NCI-H446 (cell line): ENCODE data around the gene IMPG2.

Source experiments
- DNase-seq, 2 experiments: peaks; one replicate each; lab custom pipeline; 2025; lab: John Stamatoyannopoulos, UW

Gene IMPG2

DNA sequence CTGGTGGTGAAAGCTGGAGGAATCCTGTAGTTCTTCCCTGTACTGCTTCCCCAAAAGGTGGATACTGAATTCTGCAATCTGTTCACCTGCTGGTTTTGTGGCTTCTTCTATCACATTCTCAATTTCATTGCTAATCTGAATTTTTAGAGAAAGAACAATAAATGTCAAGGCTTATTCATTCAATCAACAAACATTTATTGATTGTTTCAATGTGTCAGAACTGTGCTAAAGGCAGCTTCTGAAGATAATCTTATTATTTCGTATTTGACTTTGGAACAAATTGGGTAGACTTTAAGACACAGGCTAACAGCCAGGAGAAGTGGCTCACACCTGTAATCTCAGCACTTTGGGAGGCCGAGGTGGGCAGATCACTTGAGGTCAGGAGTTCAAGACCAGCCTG is 46.8 kb downstream of the IMPG2 start:
- no peak for DNase-seq

DNA sequence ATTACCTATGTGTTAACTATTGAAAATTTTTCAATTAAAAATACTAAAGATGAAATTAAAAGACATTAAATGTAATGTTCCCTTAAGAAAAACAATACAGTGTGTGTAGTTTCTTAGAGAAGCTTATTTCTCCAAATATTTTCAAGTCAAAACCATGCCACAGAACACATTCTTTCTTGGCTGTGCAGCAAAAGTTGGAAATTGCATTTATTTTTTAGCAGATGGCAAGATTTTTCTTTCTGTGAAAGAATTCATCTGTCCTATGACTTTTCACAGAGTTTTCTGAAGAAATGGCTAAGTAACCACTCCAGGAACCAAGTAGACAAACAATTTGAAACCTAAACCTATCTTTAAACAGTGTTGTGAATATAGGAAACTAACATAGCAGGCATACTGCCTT is 47.2 kb downstream of the IMPG2 start:
- DNase-seq: no peak

DNA sequence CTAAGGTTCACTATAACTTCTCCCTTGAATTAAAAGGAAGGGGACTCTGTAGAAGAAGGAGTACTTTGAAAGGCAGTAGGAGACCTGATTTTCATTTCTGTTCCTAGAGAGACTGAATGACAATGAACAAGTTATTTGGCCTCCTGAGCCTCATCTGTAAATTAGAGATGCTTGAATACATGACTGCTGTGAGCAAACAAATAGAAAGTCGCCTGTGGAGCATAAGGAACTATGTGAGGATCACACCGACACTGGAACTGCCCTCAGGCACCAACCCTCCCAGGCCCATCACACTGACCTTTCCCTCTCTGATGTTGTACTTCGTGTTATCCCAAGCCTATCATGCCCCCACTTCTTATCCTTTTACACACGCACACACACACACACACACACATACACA is 48.6 kb downstream of the IMPG2 start:
- no peak for DNase-seq

DNA sequence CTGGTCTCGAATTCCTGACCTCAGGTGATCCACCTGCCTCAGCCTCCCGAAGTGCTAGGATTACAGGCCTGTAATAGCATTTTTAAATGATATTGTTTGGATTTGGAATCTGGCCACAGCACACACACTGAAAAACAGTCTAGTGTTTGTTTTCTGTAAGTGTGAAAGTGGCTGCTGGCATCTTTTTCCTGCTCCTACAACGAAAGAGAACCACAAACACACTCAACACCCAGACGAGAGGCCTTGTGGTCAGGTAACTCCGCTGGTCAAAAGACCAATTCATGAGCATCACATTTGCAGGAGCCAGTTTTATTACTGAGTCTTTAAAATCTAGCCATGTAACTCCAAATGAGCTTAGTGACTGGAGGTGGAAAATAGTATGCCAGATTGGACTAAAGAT is 50.2 kb downstream of the IMPG2 start:
- DNase-seq: no peak

DNA sequence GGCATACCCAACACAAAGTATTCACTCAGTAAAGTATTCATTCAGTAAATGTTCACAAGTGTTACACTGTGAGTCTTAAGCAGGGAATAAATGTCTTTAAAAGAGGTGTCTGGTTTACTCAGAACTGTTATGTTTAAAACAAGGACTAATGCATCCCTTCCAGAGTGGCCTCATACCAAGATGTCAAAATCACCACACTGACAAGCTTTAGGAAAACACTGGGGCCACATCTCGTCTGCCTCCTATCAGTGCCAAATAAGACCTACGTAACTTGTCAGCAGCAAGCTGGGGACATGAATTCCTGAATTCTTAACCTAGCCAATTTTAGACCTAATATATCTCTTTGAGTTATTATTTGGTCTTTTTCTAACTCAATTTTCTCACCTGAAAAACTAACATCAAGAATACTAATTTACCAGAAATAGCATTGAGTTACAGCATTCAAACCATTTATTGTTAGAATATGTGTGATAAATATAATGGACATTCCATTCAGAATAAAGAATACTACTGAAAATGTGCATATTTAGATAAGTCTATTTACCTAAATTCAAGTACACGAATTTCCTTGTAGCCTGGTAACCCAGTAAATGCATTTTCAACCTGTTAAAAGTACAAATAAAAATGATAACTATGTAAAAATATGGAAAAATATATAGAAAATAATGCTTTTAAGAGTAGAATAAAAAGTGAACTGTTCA is 51.3 kb downstream of the IMPG2 start:
- DNase-seq: no peak

DNA sequence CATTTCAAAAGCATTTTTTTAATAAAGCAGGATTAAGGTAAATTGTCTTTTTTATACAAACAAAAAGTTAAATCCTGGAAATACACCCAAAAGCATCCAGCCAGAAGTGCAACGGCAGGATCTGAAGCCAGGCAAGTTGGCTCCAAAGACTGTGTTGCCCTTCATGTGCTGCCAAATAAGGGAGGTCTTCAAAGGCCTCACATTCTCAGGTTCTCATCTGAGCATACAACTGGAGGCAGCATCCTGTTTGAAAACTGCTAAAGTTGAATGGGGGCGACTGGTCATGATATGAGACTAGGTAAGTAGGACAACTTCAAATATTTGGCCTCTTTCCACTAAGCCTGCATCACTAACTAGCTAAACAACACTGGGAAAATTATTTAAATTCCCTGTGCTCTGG is 52.2 kb downstream of the IMPG2 start:
- no peak for DNase-seq

DNA sequence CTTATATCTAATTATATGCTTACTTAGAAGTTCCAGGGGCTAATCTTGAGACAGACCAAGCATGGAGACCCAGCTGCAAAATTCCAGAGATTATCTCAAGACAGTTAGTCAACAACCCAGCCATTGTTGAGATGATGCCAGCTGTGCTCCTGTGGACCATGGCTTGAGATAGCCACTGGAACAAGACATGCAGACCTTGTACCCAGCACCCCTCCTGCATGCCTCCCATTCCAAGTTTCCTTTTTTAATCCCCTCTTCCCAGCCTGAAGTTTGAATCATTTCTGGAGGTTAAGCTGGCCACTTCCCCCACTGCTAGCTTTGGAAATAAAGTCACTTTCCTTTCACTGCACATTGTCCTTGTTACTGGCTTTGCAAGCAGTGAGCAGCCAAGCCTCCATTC is 53.8 kb downstream of the IMPG2 start:
- no peak for DNase-seq

DNA sequence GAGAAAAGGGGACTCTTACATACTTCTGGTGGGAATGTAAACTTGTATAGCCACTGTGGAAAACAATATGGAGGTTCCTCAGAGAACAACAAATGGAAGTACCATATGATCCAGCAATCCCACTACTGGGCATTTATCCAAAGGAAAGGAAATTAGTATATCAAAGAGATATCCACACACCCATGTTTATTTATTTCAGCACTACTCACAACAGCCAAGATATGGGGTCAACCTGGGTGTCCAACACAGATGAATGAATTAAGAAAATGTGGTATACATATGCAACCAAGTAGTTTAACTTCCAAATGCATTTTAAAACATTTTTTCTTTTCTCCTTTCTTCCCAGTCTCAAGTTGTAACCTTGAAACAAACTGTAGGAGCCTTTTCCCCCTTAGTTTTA is 54.3 kb downstream of the IMPG2 start:
- no peak for DNase-seq

DNA sequence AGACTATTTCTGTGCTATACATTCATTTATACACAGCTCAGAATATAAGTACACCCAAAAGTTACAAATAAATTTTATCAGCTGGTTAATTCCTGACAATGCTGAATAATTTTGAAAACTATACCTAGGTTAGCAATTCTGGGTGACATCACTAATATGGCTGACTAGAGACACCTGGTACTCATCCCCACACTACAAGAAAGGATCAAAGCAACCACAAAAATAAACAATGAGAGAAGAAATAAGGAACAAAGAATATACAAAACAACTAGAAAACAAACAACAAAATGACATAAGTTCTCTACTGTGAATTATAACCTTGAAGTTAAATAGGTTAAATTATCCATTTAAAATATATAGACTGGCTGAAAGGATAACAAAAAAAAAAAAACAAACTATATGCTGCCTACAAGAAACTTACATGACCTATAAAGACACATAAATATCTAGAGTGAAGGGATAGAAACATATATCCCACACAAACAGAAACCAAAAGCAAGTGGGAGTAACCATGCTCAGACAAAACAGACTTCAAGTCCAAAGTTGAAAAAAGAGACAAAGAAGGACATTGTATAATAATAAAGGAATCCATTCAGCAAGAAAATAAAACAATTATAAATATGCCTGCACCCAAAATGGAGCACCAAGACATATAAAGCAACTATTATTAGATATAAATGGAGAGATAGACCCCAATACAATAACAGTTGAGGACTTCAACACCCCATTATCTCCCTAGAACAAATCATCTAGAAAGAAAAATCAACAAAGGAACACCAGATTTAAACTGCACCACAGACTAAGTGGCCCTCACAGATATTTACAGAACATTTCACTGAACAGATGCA is 57.8 kb downstream of the IMPG2 start:
- DNase-seq: no peak

DNA sequence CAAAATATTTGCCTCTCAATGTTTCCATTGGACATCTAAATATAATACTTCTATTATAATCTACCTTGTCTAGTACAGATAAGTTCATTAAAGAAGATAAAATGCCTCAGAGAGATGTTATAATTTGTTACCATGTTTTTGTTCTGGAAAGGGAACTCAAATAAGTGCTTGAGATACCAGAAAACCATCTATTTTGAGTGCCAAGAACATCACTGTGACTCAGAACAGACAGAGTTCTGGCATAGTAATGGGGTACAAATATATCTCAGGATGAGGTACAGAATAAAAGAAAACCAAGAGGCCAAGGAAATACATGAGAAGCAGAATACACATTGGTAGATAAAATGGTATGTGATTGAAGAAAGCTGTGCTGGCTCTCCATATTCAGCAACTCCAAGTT is 58.9 kb downstream of the IMPG2 start:
- DNase-seq: no peak

DNA sequence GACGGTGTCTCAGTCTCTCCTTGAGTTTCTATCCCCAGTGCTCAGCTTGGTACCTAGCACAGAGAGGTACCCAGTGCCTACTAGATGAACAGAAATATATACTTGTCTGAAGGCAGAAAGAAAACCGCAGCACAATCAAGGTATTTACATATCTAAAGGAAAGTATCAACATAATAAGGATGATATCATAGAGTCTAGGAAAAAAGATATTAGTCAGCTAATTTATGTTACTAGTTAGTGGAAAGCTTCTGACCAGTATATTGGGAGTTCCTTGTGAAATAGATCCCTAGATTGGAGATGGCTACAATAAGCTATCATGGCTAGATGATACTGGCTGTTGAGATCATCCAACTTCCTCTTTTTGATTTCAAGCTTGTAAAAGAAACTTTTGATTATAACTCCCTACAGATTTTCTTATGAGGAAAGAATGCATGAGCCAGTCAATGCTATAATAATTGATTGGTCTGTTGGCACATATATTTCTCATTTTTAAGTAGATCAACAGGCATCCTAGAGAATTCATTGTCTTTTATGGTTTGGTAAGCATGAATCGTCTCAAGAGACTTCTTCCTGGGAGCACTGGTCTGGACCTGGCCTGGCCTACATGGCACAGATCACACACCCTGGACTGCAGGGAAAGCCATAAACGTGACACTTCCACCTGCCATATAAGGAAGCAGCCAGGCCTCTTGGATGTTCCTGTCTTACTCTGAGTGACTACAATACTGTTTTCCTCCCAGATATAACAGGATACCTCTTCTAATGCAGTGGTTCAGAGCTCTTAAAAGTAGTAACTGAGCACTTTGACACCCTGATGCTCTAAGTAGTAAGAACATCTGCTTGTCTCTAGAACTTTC is 60.7 kb downstream of the IMPG2 start:
- no peak for DNase-seq

DNA sequence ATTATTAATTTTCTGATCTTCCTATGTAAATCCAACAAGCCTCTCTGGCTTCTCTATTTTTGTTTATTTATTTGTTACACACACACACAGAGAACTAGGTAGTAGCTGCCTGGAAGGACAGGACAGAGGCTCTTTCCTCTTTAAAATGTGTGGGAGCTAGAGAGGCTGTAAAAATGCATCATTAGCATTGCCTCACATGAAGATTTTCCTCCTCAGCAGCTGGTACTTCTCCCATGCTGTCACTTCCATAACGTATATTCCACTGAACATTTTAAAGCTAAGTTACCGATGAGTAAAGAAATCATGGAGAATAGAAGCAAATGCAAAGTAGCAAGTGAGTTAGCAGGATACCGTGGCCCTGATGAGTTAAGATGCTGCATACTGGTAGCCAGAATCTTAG is 63.9 kb downstream of the IMPG2 start:
- DNase-seq: no peak

DNA sequence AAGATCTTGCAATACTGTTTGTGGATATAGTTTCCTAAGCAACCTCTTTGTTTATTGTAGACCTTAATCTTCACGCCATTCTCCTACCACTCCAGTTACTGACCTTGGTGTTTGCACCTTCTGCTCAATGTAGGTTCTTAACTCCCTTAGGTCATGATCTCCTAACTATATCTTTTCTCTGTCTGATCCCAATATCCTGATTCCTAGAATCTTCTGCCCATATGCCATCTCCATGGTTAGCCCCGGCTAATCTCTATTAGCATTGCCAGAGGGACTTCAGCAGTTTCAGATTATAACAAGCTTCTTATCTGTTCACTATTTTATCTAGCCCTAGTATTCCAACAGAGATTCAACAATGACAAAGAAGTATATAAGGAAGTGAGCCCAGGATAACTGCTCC is 64.9 kb downstream of the IMPG2 start:
- no peak for DNase-seq

DNA sequence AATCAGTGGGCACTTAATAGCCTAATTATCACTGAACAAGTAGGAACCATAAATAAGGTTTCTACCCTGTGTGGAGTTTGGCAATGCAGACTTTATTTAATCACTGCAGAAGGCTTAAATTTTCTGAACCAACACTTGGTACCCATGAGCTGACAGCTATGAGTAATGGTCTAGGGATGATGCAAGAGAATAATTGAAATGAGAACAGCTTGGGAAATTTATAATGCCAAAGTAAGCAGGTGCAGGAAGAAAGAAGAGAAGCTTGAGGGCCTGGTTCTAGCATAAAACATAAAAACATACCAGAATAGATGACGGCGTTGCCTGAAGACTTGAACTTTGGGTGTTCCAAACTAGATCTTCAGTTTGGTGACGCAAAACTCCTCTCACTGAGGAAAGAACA is 67.0 kb downstream of the IMPG2 start:
- no peak for DNase-seq

DNA sequence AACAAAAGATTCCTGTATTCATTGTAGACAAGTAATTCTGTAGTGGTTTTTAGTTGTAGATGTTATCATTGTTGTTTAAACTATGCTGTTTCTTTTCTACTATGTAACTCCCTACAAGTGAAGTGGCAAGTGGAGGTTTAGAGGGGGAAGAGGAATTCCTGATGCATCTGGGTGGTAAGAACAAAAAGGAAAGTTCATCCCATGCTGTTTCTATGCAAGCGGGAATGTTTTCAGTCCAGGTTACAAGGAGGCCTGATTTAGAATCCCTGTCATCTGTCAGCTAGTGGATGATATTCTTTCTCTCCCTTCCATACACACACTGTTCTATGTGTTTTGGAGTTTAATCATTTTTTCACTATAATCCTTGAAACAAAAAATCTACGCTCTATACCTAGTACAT is 67.4 kb downstream of the IMPG2 start:
- no peak for DNase-seq

DNA sequence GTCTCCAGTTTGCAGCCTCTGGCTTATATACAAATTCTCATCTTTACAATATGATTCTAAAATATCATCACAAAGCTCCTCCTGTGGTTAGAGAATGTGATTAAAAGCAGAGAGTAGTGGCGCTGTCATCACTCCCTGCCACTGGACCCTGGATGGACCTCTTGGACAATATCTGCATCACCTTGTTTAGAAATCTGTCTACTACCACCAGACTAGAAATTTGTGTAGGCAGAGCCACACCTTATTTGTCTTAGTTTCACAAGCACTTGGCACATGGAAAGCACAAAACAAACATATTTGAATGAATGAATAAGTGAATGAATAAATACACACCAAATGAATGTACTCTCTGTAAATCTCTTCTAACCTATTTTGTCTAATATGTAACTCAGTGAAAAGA is 68.1 kb downstream of the IMPG2 start:
- DNase-seq: no peak

DNA sequence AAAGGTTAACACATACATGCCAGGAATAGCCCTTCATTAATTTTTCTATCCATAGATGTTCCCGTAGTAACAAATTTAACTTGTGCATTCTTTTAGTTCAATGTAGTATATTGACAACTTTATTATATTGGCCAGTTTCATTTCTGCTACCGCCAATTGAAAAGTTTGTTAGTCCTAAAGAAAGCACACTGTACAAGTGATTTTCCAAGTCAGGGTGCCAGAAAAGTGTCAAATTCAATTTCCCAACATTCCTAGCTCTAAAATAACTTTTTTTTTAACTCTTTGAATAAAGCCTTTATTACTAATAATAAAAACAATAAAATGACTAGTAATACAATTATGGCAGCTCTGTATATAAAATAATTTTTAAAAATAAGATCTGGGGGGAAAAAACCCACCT is 68.9 kb downstream of the IMPG2 start:
- DNase-seq: no peak

DNA sequence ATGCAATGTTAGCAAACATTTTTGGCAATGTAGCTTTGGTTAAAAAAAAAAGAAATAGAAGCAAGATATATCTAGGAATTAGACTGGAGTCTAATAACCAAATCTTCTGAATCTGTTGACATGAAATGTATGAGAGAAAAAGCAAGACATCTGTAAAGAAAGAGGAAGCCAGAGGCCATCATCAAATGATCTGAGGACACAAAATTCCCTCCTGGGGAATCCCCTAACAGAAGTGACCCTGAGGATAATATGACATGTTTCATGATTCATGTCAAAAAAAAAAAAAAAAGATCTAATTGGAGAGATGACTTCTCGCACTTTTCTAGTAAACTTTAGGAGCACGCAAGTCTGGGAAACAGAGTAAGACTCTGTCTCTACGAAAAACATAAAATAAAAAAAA is 70.9 kb downstream of the IMPG2 start:
- DNase-seq: no peak

DNA sequence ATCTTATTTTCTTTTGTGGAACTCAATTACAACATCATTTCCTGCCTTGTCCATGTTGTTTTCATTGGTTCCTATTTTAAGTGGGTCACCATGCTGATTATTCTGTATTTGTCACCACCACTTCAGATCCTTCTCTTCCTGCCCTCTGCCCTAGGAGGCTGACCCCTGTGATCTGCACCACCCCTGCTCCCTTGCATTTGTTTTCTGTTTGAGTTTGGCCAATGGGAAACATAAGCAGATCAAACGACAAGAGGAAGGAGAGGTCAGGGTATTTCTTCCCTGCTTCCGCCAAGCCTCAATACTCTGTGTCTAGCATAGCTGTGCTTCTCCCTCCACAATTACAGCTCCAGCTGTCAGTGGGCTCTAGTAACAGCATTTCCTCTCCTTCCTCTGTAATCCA is 71.6 kb downstream of the IMPG2 start:
- DNase-seq: no peak

DNA sequence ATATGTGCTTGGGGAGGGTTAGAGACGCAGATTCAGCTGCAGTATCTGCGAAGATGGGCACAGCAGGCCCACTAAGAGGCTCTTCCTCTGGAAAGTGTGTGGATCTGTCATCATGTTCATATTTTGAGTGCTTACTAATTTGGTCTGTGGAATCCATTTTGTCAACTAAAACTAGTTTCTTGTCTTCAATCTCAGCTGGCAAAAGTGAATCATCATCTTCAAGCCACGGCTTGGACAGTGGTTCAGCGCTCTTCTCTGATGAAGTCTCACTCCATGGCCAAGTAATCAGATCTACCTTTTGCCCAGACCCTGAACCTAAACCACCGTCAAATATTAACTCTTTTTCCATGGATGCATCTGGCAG is 76.2 kb downstream of the IMPG2 start:
- no peak for DNase-seq

DNA sequence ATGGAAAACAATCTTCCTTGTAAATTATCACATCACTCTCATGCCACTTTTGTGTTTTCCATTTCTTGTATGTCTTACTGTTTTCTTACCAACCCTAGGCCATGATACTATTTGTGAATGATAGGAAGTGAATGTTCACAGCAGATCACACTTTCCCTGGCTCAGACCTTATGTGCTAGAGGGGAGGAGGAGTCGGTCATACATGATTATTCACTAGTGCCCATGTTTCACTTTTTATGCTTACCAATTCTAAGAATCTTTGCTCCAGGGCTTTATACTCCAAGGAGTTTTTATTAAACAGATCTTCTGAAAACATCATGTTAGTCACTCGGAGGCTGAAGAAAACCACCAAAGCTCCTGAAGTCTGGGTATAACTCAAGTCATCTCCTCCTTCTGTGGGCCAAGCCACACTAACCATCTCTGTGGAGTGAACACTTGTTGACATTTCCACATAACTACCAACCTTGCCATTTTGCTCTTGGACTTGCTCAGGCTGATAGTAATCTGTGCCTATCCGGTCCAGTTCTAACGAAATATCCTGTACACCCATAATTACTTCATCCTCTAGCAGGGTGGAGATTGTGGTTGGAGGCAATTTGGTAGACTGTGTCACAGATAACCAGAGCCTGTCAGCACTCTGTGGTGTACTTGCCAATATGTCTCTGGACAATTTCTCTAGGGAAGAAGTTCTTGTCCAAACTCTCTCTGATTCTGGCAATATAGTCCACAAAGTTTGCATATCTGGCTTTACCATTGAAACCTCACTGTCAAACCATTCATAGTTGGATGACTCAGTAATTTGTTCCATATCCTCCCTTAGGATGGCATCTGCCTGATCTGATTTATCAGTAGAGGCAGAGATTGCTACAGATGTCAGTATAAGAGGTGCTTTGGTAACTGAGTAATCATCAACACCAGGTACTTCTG is 76.8 kb downstream of the IMPG2 start:
- no peak for DNase-seq
